ENCODE measurements around the gene RIN3. TPM values are rescaled to one million over a fixed set of nuclear protein-coding genes. Genes with fewer than 3 reads are reported as not detected.
A peak's percentile ranks its signal among the peaks of the same experiment; 100 is the strongest.

The RIN3 gene
- polyA plus RNA-seq, 1 donor: 15.6 TPM

- no peak for DNase-seq
- no CpG with 5 or more reads among the region's 13 CpGs for WGBS (ENCODE audit: insufficient coverage, low lambda C conversion rate)
Measured at GRCh38 chr14:92577321-92577742, 63.8 kb downstream of the RIN3 start.

GRCh38 chr14:92578511-92578910, 64.9 kb downstream of the RIN3 start:
- H3K36me3 ChIP-seq (ENCODE audit: control insufficient read depth, insufficient read depth, low read length): peaks cover 27% of the 10 kb centered on the region
- no CpG with 5 or more reads among the region's 3 CpGs for WGBS (ENCODE audit: insufficient coverage, low lambda C conversion rate)
- H3K27ac ChIP-seq (ENCODE audit: low read length): no peak overlapping the region
- H3K27me3 ChIP-seq (ENCODE audit: control insufficient read depth, insufficient read depth, low read length): no peaks in the 10 kb centered on the region
- no peak for DNase-seq
- H3K9me3 ChIP-seq (ENCODE audit: control insufficient read depth, low read depth, low read length): no peaks in the 10 kb centered on the region
- no peak overlapping the region for H3K4me3 ChIP-seq (ENCODE audit: low read length)
- no peaks in the 10 kb centered on the region for H3K4me1 ChIP-seq (ENCODE audit: control insufficient read depth, insufficient read depth, low read length)

More at GRCh38 chr14:92577321-92577742, 63.8 kb downstream of the RIN3 start:
- Histone ChIP-seq H3K36me3 (ENCODE audit: control insufficient read depth, insufficient read depth, low read length) (peaks cover 23% of the 10 kb centered on the region), H3K27ac (ENCODE audit: low read length) (no peak overlapping the region), H3K9me3 (ENCODE audit: control insufficient read depth, low read depth, low read length) (no peaks in the 10 kb centered on the region), H3K4me3 (ENCODE audit: low read length) (no peak overlapping the region), H3K4me1 (ENCODE audit: control insufficient read depth, insufficient read depth, low read length) (no peaks in the 10 kb centered on the region), H3K27me3 (ENCODE audit: control insufficient read depth, insufficient read depth, low read length) (no peaks in the 10 kb centered on the region)

GRCh38 chr14:92579244-92579936, 65.8 kb downstream of the RIN3 start:
- Histone ChIP-seq H3K9me3 (ENCODE audit: control insufficient read depth, low read depth, low read length) (no peaks in the 10 kb centered on the region), H3K36me3 (ENCODE audit: control insufficient read depth, insufficient read depth, low read length) (peaks cover 27% of the 10 kb centered on the region), H3K4me3 (ENCODE audit: low read length) (no peak overlapping the region), H3K27ac (ENCODE audit: low read length) (no peak overlapping the region), H3K4me1 (ENCODE audit: control insufficient read depth, insufficient read depth, low read length) (no peaks in the 10 kb centered on the region), H3K27me3 (ENCODE audit: control insufficient read depth, insufficient read depth, low read length) (no peaks in the 10 kb centered on the region)
- WGBS (ENCODE audit: insufficient coverage, low lambda C conversion rate): 100% methylated on average over 2 of the region's 2 CpGs
- DNase-seq: no peak

GRCh38 chr14:92581206-92581605, 67.6 kb downstream of the RIN3 start:
- WGBS (ENCODE audit: insufficient coverage, low lambda C conversion rate): no CpG with 5 or more reads among the region's 7 CpGs
- Histone ChIP-seq H3K4me1 (ENCODE audit: control insufficient read depth, insufficient read depth, low read length) (no peaks in the 10 kb centered on the region), H3K27ac (ENCODE audit: low read length) (no peak overlapping the region), H3K36me3 (ENCODE audit: control insufficient read depth, insufficient read depth, low read length) (peaks cover 27% of the 10 kb centered on the region), H3K4me3 (ENCODE audit: low read length) (no peak overlapping the region), H3K27me3 (ENCODE audit: control insufficient read depth, insufficient read depth, low read length) (no peaks in the 10 kb centered on the region), H3K9me3 (ENCODE audit: control insufficient read depth, low read depth, low read length) (no peaks in the 10 kb centered on the region)
- DNase-seq: no peak

- peaks cover 24% of the 10 kb centered on the region for H3K36me3 ChIP-seq (ENCODE audit: control insufficient read depth, insufficient read depth, low read length)
- H3K4me3 ChIP-seq (ENCODE audit: low read length): no peak overlapping the region
- no peaks in the 10 kb centered on the region for H3K27me3 ChIP-seq (ENCODE audit: control insufficient read depth, insufficient read depth, low read length)
- no peak overlapping the region for H3K27ac ChIP-seq (ENCODE audit: low read length)
- peaks cover 3% of the 10 kb centered on the region for H3K4me1 ChIP-seq (ENCODE audit: control insufficient read depth, insufficient read depth, low read length)
- no peaks in the 10 kb centered on the region for H3K9me3 ChIP-seq (ENCODE audit: control insufficient read depth, low read depth, low read length)
- no CpG with 5 or more reads among the region's 11 CpGs for WGBS (ENCODE audit: insufficient coverage, low lambda C conversion rate)
- DNase-seq: no peak
Measured at GRCh38 chr14:92581966-92582566, 68.5 kb downstream of the RIN3 start.

- DNase-seq: no peak
- Histone ChIP-seq H3K9me3 (ENCODE audit: control insufficient read depth, low read depth, low read length) (no peaks in the 10 kb centered on the region), H3K27me3 (ENCODE audit: control insufficient read depth, insufficient read depth, low read length) (no peaks in the 10 kb centered on the region), H3K4me1 (ENCODE audit: control insufficient read depth, insufficient read depth, low read length) (peaks cover 3% of the 10 kb centered on the region), H3K27ac (ENCODE audit: low read length) (no peak overlapping the region), H3K36me3 (ENCODE audit: control insufficient read depth, insufficient read depth, low read length) (peaks cover 16% of the 10 kb centered on the region), H3K4me3 (ENCODE audit: low read length) (no peak overlapping the region)
- WGBS (ENCODE audit: insufficient coverage, low lambda C conversion rate): no CpG with 5 or more reads among the region's 12 CpGs
Measured at GRCh38 chr14:92582706-92583452, 69.3 kb downstream of the RIN3 start.

- no CpG with 5 or more reads among the region's 3 CpGs for WGBS (ENCODE audit: insufficient coverage, low lambda C conversion rate)
- Histone ChIP-seq H3K4me3 (ENCODE audit: low read length) (no peak overlapping the region), H3K27me3 (ENCODE audit: control insufficient read depth, insufficient read depth, low read length) (no peaks in the 10 kb centered on the region), H3K36me3 (ENCODE audit: control insufficient read depth, insufficient read depth, low read length) (peaks cover 13% of the 10 kb centered on the region), H3K27ac (ENCODE audit: low read length) (no peak overlapping the region), H3K4me1 (ENCODE audit: control insufficient read depth, insufficient read depth, low read length) (peaks cover 3% of the 10 kb centered on the region), H3K9me3 (ENCODE audit: control insufficient read depth, low read depth, low read length) (no peaks in the 10 kb centered on the region)
- DNase-seq: no peak
Measured at GRCh38 chr14:92584220-92584619, 70.6 kb downstream of the RIN3 start.

GRCh38 chr14:92584816-92585215, 71.2 kb downstream of the RIN3 start:
- WGBS (ENCODE audit: insufficient coverage, low lambda C conversion rate): no CpG with 5 or more reads among the region's 6 CpGs
- H3K36me3 ChIP-seq (ENCODE audit: control insufficient read depth, insufficient read depth, low read length): peaks cover 12% of the 10 kb centered on the region
- no peak overlapping the region for H3K4me3 ChIP-seq (ENCODE audit: low read length)
- H3K27me3 ChIP-seq (ENCODE audit: control insufficient read depth, insufficient read depth, low read length): no peaks in the 10 kb centered on the region
- no peaks in the 10 kb centered on the region for H3K9me3 ChIP-seq (ENCODE audit: control insufficient read depth, low read depth, low read length)
- no peak overlapping the region for H3K27ac ChIP-seq (ENCODE audit: low read length)
- H3K4me1 ChIP-seq (ENCODE audit: control insufficient read depth, insufficient read depth, low read length): peaks cover 3% of the 10 kb centered on the region
- DNase-seq: no peak

GRCh38 chr14:92585981-92586937, 72.7 kb downstream of the RIN3 start:
- no peaks in the 10 kb centered on the region for H3K27me3 ChIP-seq (ENCODE audit: control insufficient read depth, insufficient read depth, low read length)
- peaks cover 6% of the 10 kb centered on the region for H3K36me3 ChIP-seq (ENCODE audit: control insufficient read depth, insufficient read depth, low read length)
- peak overlapping the region; percentile 32 for H3K27ac ChIP-seq (ENCODE audit: low read length)
- DNase-seq: peak in 1 of 2 donors; percentile 43
- H3K9me3 ChIP-seq (ENCODE audit: control insufficient read depth, low read depth, low read length): no peaks in the 10 kb centered on the region
- WGBS (ENCODE audit: insufficient coverage, low lambda C conversion rate): 40% methylated on average over 1 of the region's 9 CpGs
- no peak overlapping the region for H3K4me3 ChIP-seq (ENCODE audit: low read length)
- H3K4me1 ChIP-seq (ENCODE audit: control insufficient read depth, insufficient read depth, low read length): peaks cover 3% of the 10 kb centered on the region
